Measurements from ENCODE around the gene MYH9.
A peak's percentile ranks its signal among the peaks of the same experiment; 100 is the strongest.

The MYH9 gene

DNA sequence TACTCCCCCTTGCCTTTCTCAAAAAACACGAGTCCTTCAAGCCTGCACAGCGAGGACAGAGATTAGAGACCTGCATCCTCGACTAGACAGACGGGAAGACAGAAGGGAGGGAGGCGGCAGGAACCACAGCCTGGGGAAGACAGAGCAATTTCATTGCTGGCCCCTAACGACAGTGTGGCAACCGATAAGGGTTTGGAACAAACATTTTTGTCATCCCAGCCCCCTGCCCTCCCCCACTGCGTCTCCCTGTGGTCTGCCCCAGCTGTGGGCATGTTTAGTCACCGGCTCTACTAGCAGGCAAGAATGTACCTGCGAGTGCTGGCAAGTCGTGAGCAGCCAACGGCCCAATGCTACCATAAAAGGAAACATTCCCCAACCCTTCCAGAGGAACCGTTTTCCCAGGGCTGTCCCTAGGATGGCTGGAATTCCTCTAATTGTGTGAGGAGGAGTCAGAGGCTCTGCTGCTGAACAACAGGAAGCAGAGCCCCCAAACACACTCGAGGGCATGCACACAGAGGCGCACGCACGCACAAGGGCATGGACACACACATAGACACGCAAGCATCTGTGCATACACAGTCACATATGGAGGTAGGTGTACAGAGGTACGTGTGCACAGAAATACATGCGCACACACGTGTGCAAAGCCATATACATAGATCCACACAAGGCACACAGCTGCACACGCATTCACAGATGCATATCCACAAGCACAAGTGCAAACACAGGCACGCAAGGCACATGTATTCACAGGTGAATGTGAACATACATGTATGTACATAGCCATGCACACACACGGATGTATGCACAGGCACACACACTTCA lies 58.3 kb downstream of the MYH9 start:
- DNase-seq: peak; percentile 89

GRCh38 chr22:36328635-36329253 lies 59.0 kb downstream of the MYH9 start:
- DNase-seq: peak; percentile 53

DNA sequence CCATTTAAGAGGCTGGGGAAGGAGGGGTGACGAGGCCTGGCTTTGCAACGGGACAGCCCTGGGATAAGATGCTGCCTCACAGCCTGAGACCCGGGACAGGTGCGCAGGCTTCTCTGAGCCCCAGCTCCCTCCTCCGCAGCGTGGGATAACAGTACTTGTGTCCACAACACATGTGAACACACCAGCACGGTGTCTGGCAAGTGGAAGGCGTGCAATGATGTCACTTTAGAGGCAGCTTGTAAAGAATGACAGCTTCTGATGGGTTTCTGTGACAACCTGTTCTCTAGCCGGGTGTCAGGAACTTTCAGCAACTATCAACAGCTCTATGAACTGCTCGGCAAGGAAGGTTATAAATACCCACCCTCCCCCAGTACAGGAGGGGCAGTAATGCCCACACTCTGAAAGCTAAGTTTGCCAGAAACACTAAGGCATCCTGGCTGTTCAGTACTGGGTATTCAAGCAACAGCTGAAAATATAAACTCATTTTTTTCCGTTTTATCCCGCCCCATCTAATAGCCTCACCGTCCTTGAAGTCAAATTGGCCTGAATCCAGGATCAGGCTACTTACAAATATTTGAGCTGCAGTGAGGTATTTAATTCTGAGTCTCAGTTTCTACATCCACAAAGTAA lies 59.7 kb downstream of the MYH9 start:
- DNase-seq: no peak

DNA sequence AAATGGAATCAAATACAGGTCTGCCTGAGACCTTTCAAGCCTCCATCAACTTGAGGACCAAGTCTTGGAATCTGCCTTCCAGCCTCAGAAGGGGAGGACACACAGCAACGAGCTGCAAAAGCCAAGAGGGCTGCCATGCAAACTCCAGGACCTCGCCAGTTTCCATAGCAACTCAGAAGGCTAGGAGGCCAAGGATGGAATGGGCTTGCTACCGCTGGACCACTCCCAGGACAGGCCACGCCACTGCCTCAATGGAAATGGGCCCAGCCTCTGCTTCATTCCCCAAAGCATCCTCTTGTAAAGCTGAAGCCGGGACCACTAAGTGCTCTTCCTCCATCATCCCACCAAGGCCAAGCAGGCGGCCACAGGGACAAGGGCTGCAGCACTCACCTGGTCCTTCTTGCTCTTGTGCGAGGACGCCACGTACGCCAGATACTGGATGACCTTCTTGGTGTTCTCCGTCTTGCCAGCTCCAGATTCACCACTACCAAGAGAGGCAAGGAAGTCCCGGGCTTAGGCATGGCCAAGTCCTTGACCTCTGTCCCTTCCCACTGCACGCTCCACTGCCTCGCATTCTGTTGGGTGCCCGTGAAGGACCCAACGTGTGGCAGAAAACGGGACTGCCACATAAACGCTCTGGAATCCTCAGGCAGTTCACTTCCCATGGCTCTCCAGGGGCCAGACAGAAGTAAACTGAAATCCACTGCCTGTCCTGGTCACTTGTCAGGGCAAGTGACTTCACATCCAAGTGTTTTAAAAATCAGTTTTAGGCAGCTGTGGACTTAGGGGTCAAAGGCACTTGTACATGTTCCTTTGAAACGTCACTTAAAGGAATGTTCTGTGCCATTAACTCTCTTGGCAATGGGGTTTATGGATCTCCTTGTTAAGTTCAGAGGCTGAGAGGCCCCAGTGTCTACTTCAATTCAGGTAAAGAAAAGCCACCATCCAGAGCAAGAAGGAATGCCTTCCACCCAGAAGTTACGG lies 61.3 kb downstream of the MYH9 start:
- DNase-seq: no peak

DNA sequence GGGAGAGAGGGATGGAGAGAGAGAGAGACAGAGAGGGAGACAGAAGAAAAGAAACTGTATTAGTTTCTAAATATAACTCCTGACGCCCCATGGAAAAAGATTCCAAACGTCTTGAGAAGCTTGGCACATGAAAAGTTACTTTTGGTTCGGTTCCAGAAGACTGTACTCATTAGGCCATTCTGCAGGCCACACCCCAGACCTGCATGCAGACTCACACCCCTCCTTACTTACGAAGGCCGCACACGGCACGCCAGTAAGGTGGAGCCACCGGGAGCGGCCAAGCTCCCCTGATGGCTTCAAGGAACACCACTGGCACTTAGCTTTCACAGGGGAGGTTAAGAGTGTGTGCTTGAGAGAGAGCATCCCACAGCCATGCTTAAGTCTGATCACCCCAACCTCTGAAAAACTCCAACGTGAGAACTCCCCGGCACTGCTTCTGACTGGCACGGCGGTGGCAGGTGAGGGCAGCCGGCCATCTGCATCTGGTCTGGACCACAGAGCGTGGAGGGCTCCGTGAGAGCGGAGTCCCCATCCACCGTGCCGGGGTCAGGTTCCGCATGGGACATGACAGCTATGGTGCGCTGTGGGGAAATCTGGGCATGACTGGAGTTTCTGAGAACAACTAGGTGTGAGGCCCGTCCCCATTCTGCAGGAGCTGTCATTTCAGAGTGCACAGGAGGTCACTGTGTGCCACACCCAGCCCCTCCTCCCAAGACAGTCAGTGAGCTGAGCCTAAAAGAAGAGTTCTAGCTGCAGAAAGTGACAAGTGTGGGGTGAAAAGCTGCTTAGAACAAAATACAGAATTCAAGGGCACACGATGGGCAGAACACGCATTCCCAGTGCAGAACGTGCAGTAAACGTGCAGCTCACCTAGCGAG lies 62.4 kb downstream of the MYH9 start:
- no peak for DNase-seq

GRCh38 chr22:36324414-36324813 lies 63.4 kb downstream of the MYH9 start:
- no peak for DNase-seq

GRCh38 chr22:36323855-36324331 lies 63.9 kb downstream of the MYH9 start:
- no peak for DNase-seq

DNA sequence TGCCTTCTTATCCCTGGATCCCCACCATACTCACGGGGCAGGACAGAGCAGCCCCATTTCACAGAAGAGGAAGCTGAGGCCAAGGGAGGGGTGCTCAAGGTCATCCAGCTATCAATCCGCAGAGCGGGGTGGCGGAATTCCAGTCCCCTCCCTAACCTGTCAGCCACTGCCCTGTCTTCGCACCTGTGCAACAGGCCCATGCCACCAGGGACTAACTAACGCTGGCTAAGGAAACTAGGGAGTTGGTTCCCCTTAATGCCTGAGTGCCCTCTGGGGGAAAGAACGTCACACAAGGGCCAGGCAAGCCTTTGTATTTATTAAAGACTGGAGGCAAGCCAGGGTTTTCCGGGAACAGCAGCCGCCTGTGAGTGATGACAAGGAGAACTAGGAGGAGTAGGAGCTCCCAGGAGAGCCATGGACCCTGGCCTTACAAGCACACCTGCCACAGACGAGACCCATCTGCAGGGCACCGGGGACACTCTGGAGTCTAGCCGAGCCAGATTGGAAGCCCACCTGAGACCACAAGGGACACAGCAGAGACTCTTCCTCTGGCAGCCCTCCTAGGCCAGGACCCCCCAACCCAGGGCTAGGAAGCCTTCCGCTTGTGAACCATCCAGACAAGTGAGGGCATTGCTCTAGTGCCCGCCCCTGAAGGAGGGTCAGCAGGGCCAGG lies 64.4 kb downstream of the MYH9 start:
- no peak for DNase-seq

DNA sequence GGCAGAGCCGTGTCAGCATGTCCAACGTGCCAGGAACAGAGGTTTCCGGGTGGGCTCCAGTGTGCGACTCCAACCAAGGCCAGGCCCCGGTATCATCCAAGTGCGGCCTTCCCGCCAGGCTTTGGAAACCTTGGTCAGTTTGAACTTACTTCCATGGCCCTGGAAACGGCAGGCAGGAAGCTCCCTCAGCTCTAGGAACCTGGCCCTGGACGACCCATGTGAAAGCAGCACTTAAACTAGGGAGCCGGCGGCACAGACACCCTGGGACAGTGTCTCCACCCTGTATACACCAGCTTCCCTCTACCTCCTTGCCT lies 65.2 kb downstream of the MYH9 start:
- DNase-seq: no peak

- DNase-seq: no peak
Observed at GRCh38 chr22:36321797-36322601, 65.8 kb downstream of the MYH9 start.

DNA sequence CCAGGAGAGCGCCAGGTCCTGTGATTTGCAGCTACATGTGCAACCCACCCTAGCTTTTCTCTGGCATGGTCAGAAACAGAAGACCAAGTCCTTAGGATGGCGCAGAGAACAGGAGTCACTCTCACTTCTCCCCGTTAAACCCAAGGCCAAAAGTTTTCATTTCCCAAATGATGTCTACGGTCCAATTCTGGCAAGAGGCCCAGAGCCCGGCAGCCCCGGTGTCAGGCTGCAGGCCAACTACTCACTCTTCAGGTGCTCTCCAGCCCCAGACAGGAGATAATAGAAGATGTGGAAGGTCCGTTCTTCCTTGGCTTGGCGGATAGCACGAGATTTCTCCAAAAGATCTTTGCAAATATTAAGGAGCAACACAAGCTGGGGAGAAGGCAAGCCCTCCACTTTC lies 67.2 kb downstream of the MYH9 start:
- DNase-seq: no peak

DNA sequence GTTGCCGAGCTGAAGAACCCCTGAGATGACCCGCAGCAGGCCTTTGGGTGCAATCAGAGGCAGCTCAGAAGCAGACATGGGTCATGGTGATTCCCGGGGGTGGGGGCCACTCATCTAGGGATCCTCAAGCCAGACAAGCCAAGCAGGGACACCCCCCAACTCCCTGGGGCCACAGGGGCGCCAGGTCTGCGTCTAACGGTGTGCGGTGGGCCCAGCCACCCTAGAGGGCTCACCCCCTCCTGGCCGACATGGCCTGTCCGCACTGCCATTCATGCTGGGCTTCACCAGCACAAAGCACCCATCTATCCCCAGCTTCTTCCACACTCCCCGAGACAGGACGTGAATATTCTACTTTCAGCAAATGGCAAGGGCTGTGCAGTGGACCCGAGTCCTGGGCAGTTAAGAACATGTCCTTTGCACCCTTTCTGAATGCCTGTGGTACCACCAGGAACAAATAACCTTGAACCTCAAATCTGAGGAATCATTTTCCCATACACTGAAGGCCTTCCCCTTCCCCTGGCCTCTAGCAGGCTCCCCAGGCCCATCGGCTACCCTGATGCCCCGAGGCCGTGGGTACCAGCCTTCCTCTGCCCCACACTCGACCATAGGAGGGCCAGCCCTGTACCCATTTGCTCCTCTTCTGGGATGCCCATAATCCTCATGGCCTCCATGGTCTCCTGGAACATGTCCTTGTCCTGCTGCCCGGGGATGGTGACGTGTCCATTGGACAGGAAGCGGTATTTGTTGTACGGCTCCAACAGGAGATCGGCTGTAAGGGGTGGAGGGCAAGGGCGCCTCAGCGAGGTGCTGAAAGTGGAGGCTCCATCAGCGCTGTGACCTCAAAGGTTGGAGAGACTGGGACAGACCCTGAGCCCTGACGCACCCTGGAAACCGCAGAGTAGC lies 67.9 kb downstream of the MYH9 start:
- DNase-seq: no peak

DNA sequence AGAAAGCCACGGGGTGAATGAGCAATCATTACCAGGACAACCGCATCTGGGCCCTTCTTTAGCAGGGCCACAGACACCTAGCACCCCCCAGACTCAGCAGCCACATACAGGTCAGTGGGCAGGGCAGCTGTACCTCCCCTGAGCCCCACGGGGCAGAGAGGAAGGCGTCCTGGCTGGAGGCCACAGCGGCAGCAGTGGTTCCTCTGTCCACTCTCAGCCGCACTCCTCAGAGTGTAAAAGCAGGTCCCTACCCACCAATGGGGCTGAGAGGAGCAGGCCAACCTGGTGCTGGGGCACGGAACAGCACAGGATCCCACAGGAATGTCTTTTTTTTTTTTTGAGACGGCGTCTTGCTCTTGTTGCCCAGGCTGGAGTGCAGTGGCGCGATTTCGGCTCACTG lies 69.3 kb downstream of the MYH9 start:
- DNase-seq: no peak

- DNase-seq: no peak
Observed at GRCh38 chr22:36317658-36318271, 70.0 kb downstream of the MYH9 start.

DNA sequence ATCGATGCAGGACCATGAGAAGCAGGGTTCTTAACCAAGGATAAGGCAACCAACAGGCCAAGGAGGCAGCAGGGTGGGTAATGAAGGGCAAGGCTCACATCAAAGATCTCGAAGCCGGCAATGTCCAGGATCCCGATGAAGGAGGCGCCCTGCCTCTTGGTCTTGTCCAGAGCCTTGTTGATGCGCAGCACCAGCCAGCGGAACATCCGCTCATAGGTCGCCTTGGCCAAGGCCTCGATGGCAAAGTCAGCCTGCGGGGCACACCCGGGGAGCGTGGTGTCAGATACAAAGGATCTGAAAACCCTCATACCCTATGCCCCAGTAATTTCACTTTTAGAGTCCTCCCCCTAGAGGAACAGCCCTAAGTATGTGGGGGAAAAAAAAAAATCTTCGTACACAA lies 71.3 kb downstream of the MYH9 start:
- no peak for DNase-seq

- no peak for DNase-seq
Observed at GRCh38 chr22:36315325-36315724, 72.4 kb downstream of the MYH9 start.

DNA sequence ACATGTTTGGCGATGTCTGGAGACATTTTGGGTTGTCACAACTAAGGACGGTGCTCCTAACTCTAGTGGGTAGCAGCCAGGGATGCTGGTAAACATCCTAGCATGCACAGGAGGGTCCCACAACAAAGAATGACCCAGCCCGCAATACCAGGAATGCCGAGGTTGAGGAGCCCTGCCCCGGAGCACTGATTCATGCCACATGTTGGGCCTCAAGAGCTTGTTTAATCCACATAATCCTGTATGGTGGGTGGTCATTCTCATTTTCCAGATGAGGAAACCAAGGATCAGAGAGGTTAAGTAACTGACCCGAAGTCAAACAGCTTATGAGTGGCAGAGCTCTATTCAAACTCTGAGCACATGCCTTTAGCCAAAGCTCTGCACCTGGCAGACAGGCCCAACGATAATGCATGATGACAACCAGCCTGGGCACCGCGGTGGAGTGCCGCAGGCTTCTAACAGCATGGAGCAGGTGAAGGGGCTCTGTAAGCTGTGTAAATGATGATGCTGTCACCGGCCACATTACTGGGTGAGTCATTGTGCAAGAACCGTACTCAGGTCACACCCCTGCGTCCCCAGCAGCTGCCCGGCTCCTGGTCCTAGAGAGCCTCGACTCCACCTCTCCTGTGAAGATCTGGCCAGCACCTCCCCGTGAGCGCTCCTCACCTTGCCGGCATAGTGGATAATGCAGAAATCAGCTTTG lies 76.2 kb downstream of the MYH9 start:
- no peak for DNase-seq

DNA sequence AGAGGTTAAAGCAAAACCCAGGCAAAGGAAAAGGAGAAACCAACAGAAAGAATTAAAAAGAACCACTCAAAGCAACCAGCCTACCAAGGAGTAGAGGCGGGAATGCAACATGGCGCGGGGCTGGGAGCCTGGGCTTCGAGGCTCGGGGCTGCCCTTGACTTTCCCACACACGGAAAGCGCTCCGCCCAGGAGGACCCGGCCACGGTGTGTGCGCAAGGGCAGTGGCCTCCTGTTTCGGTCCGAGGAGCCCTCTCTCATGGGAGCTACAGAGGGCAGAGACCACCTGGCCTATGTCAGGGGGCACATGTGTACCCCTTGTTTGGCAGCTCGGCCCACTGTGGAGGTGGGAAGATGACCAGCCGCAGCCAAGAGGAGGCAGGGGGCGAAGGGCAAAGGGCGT lies 78.9 kb downstream of the MYH9 start:
- DNase-seq: no peak

Measured in CD4-positive, alpha-beta T cell treated with Interleukin-6 for 4 hours (primary cell).